ENCODE results near the gene FUT6. TPM values are rescaled to one million over a fixed set of nuclear protein-coding genes. Genes with fewer than 3 reads are reported as not detected.
A peak's percentile ranks its signal among the peaks of the same experiment; 100 is the strongest.

The FUT6 gene
- total RNA-seq, 2 donors from 2014 or later: 0.27 TPM; not detected in 1

- ATAC-seq (no peak), DNase-seq (ENCODE audit: low spot score in 2 of 2) (no peak)
- H3K27ac Mint-ChIP-seq: no peak overlapping the region
- H3K9me3 Mint-ChIP-seq: no peaks in the 10 kb centered on the region
- H3K36me3 Mint-ChIP-seq: no peaks in the 10 kb centered on the region
Measured at GRCh38 chr19:5822181-5822844, 17.2 kb downstream of the FUT6 start.

- Mint-ChIP-seq H3K36me3 (no peaks in the 10 kb centered on the region), H3K27ac (no peak overlapping the region), H3K9me3 (no peaks in the 10 kb centered on the region)
- ATAC-seq (no peak), DNase-seq (ENCODE audit: low spot score in 2 of 2) (no peak)
Measured at GRCh38 chr19:5821521-5822180, 17.9 kb downstream of the FUT6 start.

- ATAC-seq (no peak), DNase-seq (ENCODE audit: low spot score in 2 of 2) (no peak)
- Mint-ChIP-seq H3K9me3 (no peaks in the 10 kb centered on the region), H3K27ac (no peak overlapping the region), H3K36me3 (no peaks in the 10 kb centered on the region)
Measured at GRCh38 chr19:5820785-5821184, 18.7 kb downstream of the FUT6 start.

GRCh38 chr19:5818594-5818993 lies 20.9 kb downstream of the FUT6 start:
- no peaks in the 10 kb centered on the region for H3K36me3 Mint-ChIP-seq
- no peak overlapping the region for H3K27ac Mint-ChIP-seq
- no peaks in the 10 kb centered on the region for H3K9me3 Mint-ChIP-seq
- DNase-seq (ENCODE audit: low spot score in 2 of 2): no peak
- no peak for ATAC-seq

GRCh38 chr19:5817218-5817617 lies 22.3 kb downstream of the FUT6 start:
- ATAC-seq: no peak
- no peak for DNase-seq (ENCODE audit: low spot score in 2 of 2)
- Mint-ChIP-seq H3K27ac (no peak overlapping the region), H3K9me3 (no peaks in the 10 kb centered on the region), H3K36me3 (no peaks in the 10 kb centered on the region)

- Mint-ChIP-seq H3K36me3 (no peaks in the 10 kb centered on the region), H3K27ac (no peak overlapping the region), H3K9me3 (no peaks in the 10 kb centered on the region)
- ATAC-seq: no peak
- no peak for DNase-seq (ENCODE audit: low spot score in 2 of 2)
Measured at GRCh38 chr19:5814852-5815246, 24.7 kb downstream of the FUT6 start.

- no peak for ATAC-seq
- Mint-ChIP-seq H3K36me3 (no peaks in the 10 kb centered on the region), H3K27ac (no peak overlapping the region), H3K9me3 (no peaks in the 10 kb centered on the region)
- no peak for DNase-seq (ENCODE audit: low spot score in 2 of 2)
Measured at GRCh38 chr19:5814123-5814851, 25.2 kb downstream of the FUT6 start.

- ATAC-seq (no peak), DNase-seq (ENCODE audit: low spot score in 2 of 2) (no peak)
- H3K9me3 Mint-ChIP-seq: no peaks in the 10 kb centered on the region
- H3K27ac Mint-ChIP-seq: no peak overlapping the region
- H3K36me3 Mint-ChIP-seq: no peaks in the 10 kb centered on the region
Measured at GRCh38 chr19:5811117-5811516, 28.4 kb downstream of the FUT6 start.

- DNase-seq (ENCODE audit: low spot score in 2 of 2): no peak
- Mint-ChIP-seq H3K36me3 (no peaks in the 10 kb centered on the region), H3K9me3 (no peaks in the 10 kb centered on the region), H3K27ac (no peak overlapping the region)
- ATAC-seq: no peak
Measured at GRCh38 chr19:5809469-5809868, 30.0 kb downstream of the FUT6 start.

GRCh38 chr19:5809053-5809452 lies 30.4 kb downstream of the FUT6 start:
- H3K36me3 Mint-ChIP-seq: no peaks in the 10 kb centered on the region
- peak overlapping the region in 1 of 2 donors; percentile 44 for H3K27ac Mint-ChIP-seq
- ATAC-seq (no peak), DNase-seq (ENCODE audit: low spot score in 2 of 2) (no peak)
- H3K9me3 Mint-ChIP-seq: no peaks in the 10 kb centered on the region

GRCh38 chr19:5808120-5808816 lies 31.2 kb downstream of the FUT6 start:
- Mint-ChIP-seq H3K27ac (peak overlapping the region in 1 of 2 donors; percentile 44), H3K36me3 (no peaks in the 10 kb centered on the region), H3K9me3 (no peaks in the 10 kb centered on the region)
- no peak for ATAC-seq
- DNase-seq (ENCODE audit: low spot score in 2 of 2): no peak

GRCh38 chr19:5806905-5807304 lies 32.6 kb downstream of the FUT6 start:
- ATAC-seq (no peak), DNase-seq (ENCODE audit: low spot score in 2 of 2) (no peak)
- Mint-ChIP-seq H3K9me3 (no peaks in the 10 kb centered on the region), H3K27ac (no peak overlapping the region), H3K36me3 (no peaks in the 10 kb centered on the region)

GRCh38 chr19:5806133-5806489 lies 33.4 kb downstream of the FUT6 start:
- DNase-seq (ENCODE audit: low spot score in 2 of 2): no peak
- no peak for ATAC-seq
- H3K36me3 Mint-ChIP-seq: no peaks in the 10 kb centered on the region
- no peak overlapping the region for H3K27ac Mint-ChIP-seq
- H3K9me3 Mint-ChIP-seq: no peaks in the 10 kb centered on the region

GRCh38 chr19:5805462-5806132 lies 33.9 kb downstream of the FUT6 start:
- H3K27ac Mint-ChIP-seq: no peak overlapping the region
- H3K36me3 Mint-ChIP-seq: no peaks in the 10 kb centered on the region
- DNase-seq (ENCODE audit: low spot score in 2 of 2) (peak in 1 of 2 donors; percentile 80), ATAC-seq (peak in 1 of 2 donors; percentile 30)
- H3K9me3 Mint-ChIP-seq: no peaks in the 10 kb centered on the region

GRCh38 chr19:5804516-5805461 lies 34.7 kb downstream of the FUT6 start, which contains the start of gene NRTN:
Gene NRTN (plus strand): TSS chr19:5805067. CDS start chr19:5824166, 19,099 bp downstream.
- peak within 1 kb of the TSS; percentile 40 to 74 for H3K27ac Mint-ChIP-seq
- H3K36me3 Mint-ChIP-seq: no peaks in the 10 kb centered on the region
- DNase-seq (ENCODE audit: low spot score in 2 of 2): peak in 1 of 2 donors; percentile 47
- H3K9me3 Mint-ChIP-seq: no peaks in the 10 kb centered on the region
- ATAC-seq: peak; percentile 24 to 43

Measured in activated naive CD4-positive, alpha-beta T cell treated with anti-CD3 and anti-CD28 coated beads, Interleukin-2, amount 50 U/mL, for 72 hours (primary cell).